ENCODE data around the gene CUZD1.

DNA sequence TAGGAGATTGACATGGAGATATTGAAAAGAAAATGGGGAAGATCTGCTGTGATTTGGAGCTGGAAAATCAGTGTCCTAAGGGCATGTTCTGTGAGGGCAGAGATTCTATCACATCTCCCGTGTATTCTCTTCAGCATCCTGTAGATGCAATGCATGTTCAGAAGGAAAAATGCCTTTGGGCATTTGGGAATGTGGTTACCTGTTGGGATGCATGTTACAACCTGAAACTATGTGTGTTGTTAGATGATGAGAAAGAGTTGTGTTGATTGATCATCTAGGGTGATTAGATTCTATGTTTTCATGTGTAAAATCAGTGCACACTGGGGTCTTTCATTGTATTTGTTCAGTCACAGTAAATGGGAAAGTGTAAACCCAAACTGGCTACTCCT is 14.7 kb downstream of the CUZD1 start:
- TF ChIP-seq POLR2A (conservative IDR thresholded peaks at IDR 0.05) (no peak), MTA1 (IDR thresholded peaks at IDR 0.05; ENCODE audit: borderline replicate concordance) (no peak), MYC (IDR thresholded peaks at IDR 0.05; ENCODE audit: low read depth, low read length) (no peak), MYC (CRISPR knock-in tag; IDR thresholded peaks at IDR 0.05; ENCODE audit: borderline replicate concordance, low read depth) (no peak), RNF2 (IDR thresholded peaks at IDR 0.05) (no peak)
- TF ChIP-seq, protein P1, sequence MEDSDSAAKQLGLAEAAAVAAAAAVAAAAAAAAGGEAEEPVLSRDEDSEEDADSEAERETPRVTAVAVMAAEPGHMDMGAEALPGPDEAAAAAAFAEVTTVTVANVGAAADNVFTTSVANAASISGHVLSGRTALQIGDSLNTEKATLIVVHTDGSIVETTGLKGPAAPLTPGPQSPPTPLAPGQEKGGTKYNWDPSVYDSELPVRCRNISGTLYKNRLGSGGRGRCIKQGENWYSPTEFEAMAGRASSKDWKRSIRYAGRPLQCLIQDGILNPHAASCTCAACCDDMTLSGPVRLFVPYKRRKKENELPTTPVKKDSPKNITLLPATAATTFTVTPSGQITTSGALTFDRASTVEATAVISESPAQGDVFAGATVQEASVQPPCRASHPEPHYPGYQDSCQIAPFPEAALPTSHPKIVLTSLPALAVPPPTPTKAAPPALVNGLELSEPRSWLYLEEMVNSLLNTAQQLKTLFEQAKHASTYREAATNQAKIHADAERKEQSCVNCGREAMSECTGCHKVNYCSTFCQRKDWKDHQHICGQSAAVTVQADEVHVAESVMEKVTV (CRISPR knock-in tag; IDR thresholded peaks at IDR 0.05), result no peak
- TF ChIP-seq, protein P2, sequence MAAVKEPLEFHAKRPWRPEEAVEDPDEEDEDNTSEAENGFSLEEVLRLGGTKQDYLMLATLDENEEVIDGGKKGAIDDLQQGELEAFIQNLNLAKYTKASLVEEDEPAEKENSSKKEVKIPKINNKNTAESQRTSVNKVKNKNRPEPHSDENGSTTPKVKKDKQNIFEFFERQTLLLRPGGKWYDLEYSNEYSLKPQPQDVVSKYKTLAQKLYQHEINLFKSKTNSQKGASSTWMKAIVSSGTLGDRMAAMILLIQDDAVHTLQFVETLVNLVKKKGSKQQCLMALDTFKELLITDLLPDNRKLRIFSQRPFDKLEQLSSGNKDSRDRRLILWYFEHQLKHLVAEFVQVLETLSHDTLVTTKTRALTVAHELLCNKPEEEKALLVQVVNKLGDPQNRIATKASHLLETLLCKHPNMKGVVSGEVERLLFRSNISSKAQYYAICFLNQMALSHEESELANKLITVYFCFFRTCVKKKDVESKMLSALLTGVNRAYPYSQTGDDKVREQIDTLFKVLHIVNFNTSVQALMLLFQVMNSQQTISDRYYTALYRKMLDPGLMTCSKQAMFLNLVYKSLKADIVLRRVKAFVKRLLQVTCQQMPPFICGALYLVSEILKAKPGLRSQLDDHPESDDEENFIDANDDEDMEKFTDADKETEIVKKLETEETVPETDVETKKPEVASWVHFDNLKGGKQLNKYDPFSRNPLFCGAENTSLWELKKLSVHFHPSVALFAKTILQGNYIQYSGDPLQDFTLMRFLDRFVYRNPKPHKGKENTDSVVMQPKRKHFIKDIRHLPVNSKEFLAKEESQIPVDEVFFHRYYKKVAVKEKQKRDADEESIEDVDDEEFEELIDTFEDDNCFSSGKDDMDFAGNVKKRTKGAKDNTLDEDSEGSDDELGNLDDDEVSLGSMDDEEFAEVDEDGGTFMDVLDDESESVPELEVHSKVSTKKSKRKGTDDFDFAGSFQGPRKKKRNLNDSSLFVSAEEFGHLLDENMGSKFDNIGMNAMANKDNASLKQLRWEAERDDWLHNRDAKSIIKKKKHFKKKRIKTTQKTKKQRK (IDR thresholded peaks at IDR 0.05; ENCODE audit: borderline replicate concordance, low read depth, low read length), result no peak
- TF ChIP-seq, protein P3, sequence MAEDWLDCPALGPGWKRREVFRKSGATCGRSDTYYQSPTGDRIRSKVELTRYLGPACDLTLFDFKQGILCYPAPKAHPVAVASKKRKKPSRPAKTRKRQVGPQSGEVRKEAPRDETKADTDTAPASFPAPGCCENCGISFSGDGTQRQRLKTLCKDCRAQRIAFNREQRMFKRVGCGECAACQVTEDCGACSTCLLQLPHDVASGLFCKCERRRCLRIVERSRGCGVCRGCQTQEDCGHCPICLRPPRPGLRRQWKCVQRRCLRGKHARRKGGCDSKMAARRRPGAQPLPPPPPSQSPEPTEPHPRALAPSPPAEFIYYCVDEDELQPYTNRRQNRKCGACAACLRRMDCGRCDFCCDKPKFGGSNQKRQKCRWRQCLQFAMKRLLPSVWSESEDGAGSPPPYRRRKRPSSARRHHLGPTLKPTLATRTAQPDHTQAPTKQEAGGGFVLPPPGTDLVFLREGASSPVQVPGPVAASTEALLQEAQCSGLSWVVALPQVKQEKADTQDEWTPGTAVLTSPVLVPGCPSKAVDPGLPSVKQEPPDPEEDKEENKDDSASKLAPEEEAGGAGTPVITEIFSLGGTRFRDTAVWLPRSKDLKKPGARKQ (CRISPR knock-in tag; IDR thresholded peaks at IDR 0.05), result no peak
